ENCODE measurements around the gene TAF11L13. TPM values are rescaled to one million over a fixed set of nuclear protein-coding genes. Genes with fewer than 3 reads are reported as not detected.

TAF11L13 gene
- total RNA-seq, 1 donor, result not detected

DNA sequence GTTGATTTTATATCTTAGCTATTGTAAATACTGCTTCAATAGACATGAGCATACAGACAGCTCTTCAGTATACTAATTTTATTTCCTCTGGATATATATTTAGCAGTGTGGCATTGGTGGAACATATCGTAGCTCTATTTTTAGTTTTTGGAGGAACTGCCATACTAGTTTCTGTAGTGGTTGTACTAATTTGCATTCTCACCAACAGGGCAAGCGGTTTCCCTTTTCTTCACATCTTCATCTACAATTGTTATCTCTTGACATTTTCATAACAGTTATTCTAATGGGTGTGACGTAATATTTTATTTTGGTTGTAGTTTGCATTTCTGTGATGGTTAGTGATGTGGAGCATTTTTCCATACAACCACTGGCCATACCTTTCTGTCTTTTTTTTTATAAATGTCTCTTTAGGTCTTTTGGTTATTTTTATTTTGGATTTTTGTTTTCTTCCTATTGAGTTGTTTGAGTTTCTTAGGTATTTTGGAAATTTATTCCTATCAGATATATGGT lies 34.9 kb downstream of the TAF11L13 start:
- no peak for DNase-seq (ENCODE audit: low read depth)
- TF ChIP-seq, protein P1, sequence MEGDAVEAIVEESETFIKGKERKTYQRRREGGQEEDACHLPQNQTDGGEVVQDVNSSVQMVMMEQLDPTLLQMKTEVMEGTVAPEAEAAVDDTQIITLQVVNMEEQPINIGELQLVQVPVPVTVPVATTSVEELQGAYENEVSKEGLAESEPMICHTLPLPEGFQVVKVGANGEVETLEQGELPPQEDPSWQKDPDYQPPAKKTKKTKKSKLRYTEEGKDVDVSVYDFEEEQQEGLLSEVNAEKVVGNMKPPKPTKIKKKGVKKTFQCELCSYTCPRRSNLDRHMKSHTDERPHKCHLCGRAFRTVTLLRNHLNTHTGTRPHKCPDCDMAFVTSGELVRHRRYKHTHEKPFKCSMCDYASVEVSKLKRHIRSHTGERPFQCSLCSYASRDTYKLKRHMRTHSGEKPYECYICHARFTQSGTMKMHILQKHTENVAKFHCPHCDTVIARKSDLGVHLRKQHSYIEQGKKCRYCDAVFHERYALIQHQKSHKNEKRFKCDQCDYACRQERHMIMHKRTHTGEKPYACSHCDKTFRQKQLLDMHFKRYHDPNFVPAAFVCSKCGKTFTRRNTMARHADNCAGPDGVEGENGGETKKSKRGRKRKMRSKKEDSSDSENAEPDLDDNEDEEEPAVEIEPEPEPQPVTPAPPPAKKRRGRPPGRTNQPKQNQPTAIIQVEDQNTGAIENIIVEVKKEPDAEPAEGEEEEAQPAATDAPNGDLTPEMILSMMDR (IDR thresholded peaks at IDR 0.05; ENCODE audit: insufficient read depth, low read length), result no peak
- no peak overlapping the region for H3K4me3 ChIP-seq (ENCODE audit: low read depth, low read length)

DNA sequence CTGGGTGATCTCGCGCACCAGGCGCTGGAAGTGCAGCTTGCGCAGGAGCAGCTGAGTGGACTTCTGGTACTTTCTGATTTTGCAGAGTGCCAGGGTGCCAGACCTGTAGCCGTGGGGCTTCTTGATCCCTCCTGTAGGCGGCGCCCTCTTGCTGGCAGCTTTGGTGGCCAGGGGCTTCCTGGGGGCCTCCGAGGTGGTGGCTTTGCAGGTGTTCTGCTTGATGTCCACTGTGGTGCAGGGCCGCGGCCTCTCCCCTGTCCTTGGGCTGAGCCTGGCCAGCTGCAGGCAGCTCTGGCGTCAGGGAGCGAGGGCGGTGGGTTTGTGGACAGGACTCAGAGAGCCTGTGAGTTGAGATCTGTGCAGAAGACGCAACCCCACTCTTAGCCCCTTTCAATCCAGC lies 38.5 kb downstream of the TAF11L13 start:
- TF ChIP-seq, protein P1 (IDR thresholded peaks at IDR 0.05; ENCODE audit: insufficient read depth, low read length), result no peak
- no peak overlapping the region for H3K4me3 ChIP-seq (ENCODE audit: low read depth, low read length)
- DNase-seq (ENCODE audit: low read depth), result no peak

DNA sequence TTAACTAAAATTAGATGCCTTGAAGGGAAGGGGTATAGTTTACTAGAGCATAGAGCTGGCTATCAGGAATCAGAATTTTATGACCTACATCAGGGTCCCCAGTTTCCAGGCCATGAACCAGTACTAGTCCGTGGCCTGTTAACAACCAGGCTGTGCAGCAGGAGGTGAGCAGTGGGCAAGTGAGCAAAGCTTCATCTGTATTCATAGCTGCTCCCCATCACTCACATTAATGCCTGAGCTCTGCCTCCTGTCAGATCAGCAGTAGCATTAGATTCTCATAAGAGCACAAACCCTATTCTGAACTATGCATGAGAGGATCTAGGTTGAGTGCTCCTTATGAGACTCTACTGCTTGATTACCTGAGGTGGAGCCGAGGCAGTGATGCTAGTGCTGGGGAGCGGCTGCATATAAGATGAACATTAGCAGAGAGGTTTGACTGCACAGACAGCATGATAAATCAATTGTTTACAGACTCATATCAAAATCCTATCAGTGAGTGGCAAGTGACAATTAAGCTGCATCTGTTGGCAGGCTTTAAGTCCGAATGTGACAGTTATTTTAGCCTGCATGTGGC lies 47.0 kb downstream of the TAF11L13 start:
- H3K4me3 ChIP-seq (ENCODE audit: low read depth, low read length), result no peak overlapping the region
- TF ChIP-seq, protein P1 (IDR thresholded peaks at IDR 0.05; ENCODE audit: insufficient read depth, low read length), result no peak
- no peak for DNase-seq (ENCODE audit: low read depth)

DNA sequence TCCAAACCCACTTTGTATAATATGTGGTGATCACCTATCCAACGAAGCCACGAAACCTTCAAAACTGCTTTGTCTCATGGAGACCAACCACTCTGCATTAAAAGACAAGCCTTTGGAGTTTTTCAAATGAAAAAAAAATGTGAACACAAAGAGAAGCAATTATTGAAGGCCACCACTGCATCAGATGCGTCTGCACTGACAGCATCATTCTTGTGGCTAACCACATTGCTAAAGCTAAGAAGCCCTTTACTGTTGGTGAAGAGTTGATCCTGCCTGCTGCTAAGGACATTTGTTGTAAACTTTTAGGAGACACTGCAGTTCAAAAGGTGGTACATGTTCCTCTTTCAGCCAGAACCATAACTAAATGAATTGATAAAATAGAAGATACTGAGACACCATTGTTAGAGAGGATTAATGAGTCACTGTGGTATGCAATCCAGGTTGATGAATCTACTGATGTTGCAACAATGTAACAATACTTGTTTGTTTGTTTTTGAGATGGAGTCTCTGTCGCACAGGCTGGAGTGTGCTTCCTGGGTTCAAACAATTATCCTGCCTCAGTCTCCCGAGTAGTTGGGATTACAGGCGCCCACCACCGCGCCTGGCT lies 47.8 kb downstream of the TAF11L13 start:
- no peak for DNase-seq (ENCODE audit: low read depth)
- H3K4me3 ChIP-seq (ENCODE audit: low read depth, low read length), result no peak overlapping the region
- TF ChIP-seq, protein P1 (IDR thresholded peaks at IDR 0.05; ENCODE audit: insufficient read depth, low read length), result no peak

DNA sequence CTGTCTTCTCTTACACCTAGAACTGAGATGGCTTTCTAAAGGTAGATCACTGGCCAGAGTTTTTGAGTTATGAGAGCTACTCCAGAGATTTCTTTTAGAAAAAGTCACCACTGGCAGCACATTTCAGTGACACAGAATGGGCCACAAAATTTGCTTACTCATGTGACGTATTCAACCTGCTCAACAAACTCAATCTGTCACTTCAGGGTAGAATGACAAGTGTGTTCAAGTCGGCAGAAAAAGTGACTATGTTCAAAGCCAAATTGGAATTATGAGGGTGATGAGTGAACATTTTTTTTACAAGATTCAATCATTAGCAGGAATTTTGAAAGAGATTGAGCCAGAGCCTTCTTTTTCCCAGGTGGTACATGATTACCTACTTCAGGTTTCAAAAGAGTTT lies 48.8 kb downstream of the TAF11L13 start:
- H3K4me3 ChIP-seq (ENCODE audit: low read depth, low read length), result no peak overlapping the region
- DNase-seq (ENCODE audit: low read depth), result no peak
- TF ChIP-seq, protein P1 (IDR thresholded peaks at IDR 0.05; ENCODE audit: insufficient read depth, low read length), result no peak

Small RNAs within 50 kb of the gene (small RNA-seq; reads per million reads assigned to genes)
- not detected for gene AC233724.1
- gene AC233724.12, result not detected
- not detected for gene AC233724.2
- not detected for gene AC233724.3
- gene AC233724.4, result not detected
- gene AC233724.6, result not detected
- gene AC233724.7, result not detected

Other genes starting within 250 kb of the TAF11L13 start
- not detected in 2 replicates for gene TAF11L2, start 133.9 kb upstream of the TAF11L13 start, total RNA-seq (ENCODE audit: low replicate concordance)
- not detected in 2 replicates for gene TAF11L3, start 113.7 kb upstream of the TAF11L13 start, total RNA-seq (ENCODE audit: low replicate concordance)
- gene TAF11L4, start 110.3 kb upstream of the TAF11L13 start, total RNA-seq (ENCODE audit: low replicate concordance), result not detected in 2 replicates
- not detected in 2 replicates for gene TAF11L5, start 106.9 kb upstream of the TAF11L13 start, total RNA-seq (ENCODE audit: low replicate concordance)
- gene TAF11L6, start 103.4 kb upstream of the TAF11L13 start, total RNA-seq (ENCODE audit: low replicate concordance), result not detected in 2 replicates
- gene TAF11L7, start 46.3 kb upstream of the TAF11L13 start, total RNA-seq (ENCODE audit: low replicate concordance), result not detected in 2 replicates
- not detected in 2 replicates for gene TAF11L8, start 41.1 kb upstream of the TAF11L13 start, total RNA-seq (ENCODE audit: low replicate concordance)
- gene TAF11L9, start 37.7 kb upstream of the TAF11L13 start, total RNA-seq (ENCODE audit: low replicate concordance), result not detected in 2 replicates
- gene TAF11L10, start 34.3 kb upstream of the TAF11L13 start, total RNA-seq (ENCODE audit: low replicate concordance), result not detected in 2 replicates
- not detected in 2 replicates for gene TAF11L11, start 27.9 kb upstream of the TAF11L13 start, total RNA-seq (ENCODE audit: low replicate concordance)
- not detected in 2 replicates for gene TAF11L12, start 21.7 kb upstream of the TAF11L13 start, total RNA-seq (ENCODE audit: low replicate concordance)
- gene TAF11L14, start 2.4 kb downstream of the TAF11L13 start, total RNA-seq (ENCODE audit: low replicate concordance), result not detected in 2 replicates

Measured in fibroblast of the aortic adventitia (primary cell).